Measurements from ENCODE around the gene PHLDB2. TPM values are rescaled to one million over a fixed set of nuclear protein-coding genes. Genes with fewer than 3 reads are reported as not detected.
A peak's percentile ranks its signal among the peaks of the same experiment; 100 is the strongest.

Gene PHLDB2
- total RNA-seq, 1 donor from 2014 or later, result 45.5 TPM

GRCh38 chr3:111882799-111883198 is 23.7 kb downstream of the PHLDB2 start:
- H3K36me3 ChIP-seq (ENCODE audit: control insufficient read depth, insufficient read depth, low read length), result peaks cover 10% of the 10 kb centered on the region
- DNase-seq (ENCODE audit: low read depth) (no peak), FAIRE-seq (no peak)
- H3K4me3 ChIP-seq (ENCODE audit: low read depth, low read length), result no peak overlapping the region
- no peak for TF ChIP-seq CTCF (IDR thresholded peaks at IDR 0.05; ENCODE audit: insufficient read depth, low read length, severe bottlenecking)
- H3K27me3 ChIP-seq (ENCODE audit: control insufficient read depth, insufficient read depth, low read length), result no peaks in the 10 kb centered on the region

GRCh38 chr3:111884411-111885018 is 25.4 kb downstream of the PHLDB2 start:
- no peaks in the 10 kb centered on the region for H3K27me3 ChIP-seq (ENCODE audit: control insufficient read depth, insufficient read depth, low read length)
- FAIRE-seq (peak; percentile 50), DNase-seq (ENCODE audit: low read depth) (no peak)
- no peak for TF ChIP-seq CTCF (IDR thresholded peaks at IDR 0.05; ENCODE audit: insufficient read depth, low read length, severe bottlenecking)
- H3K4me3 ChIP-seq (ENCODE audit: low read depth, low read length), result no peak overlapping the region
- H3K36me3 ChIP-seq (ENCODE audit: control insufficient read depth, insufficient read depth, low read length), result peaks cover 10% of the 10 kb centered on the region

GRCh38 chr3:111885578-111885977 is 26.5 kb downstream of the PHLDB2 start:
- H3K36me3 ChIP-seq (ENCODE audit: control insufficient read depth, insufficient read depth, low read length), result peaks cover 10% of the 10 kb centered on the region
- TF ChIP-seq CTCF (IDR thresholded peaks at IDR 0.05; ENCODE audit: insufficient read depth, low read length, severe bottlenecking), result no peak
- FAIRE-seq, result no peak
- H3K4me3 ChIP-seq (ENCODE audit: low read depth, low read length), result no peak overlapping the region
- H3K27me3 ChIP-seq (ENCODE audit: control insufficient read depth, insufficient read depth, low read length), result no peaks in the 10 kb centered on the region
- no peak for DNase-seq (ENCODE audit: low read depth)

DNA sequence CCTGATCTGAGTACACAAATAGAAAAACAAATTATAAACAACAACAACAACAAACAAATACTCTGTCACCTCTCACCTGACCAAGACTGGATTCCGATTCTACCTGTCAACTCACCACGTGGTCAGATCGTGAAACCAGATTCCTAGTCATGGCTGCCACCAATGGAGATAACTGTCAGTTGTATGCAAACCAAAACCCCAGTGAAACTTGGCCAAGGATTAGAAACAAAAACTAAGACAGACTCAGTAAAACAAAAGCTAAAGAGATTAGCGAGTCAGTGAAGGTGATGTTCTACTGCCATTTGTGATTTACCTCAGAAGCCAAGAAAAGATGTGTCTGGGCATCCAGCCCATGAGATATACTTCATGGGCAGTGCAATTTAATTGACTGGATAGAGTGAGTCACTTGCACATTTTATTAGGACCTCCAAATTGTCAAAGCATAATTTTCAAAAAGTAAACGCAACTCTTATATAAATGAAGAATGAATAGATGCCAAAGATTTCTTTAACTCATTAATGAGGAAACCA is 31.1 kb downstream of the PHLDB2 start:
- peaks cover 2% of the 10 kb centered on the region for H3K36me3 ChIP-seq (ENCODE audit: control insufficient read depth, insufficient read depth, low read length)

DNA sequence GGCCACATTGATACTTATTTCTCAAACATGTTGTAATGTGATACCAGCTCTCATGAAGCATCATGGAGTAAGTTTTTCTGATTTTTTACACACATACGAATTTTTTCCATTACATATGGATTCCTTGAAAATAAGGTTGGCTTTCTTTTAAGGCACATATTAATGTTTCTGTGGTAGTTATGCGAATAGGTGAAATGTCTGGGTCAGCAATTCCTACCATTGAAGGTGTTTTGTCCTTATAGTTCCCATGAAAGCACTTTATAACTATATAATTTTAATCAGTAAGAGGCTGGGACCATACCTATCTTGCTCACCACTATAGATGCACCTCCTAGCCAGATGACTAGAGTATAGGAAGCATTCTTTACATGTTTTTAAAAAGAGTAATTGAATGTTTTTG is 33.0 kb downstream of the PHLDB2 start:
- FAIRE-seq, result no peak
- Histone ChIP-seq H3K4me3 (ENCODE audit: low read depth, low read length) (no peak overlapping the region), H3K27me3 (ENCODE audit: control insufficient read depth, insufficient read depth, low read length) (no peaks in the 10 kb centered on the region), H3K36me3 (ENCODE audit: control insufficient read depth, insufficient read depth, low read length) (peaks cover 2% of the 10 kb centered on the region)
- DNase-seq (ENCODE audit: low read depth), result no peak
- TF ChIP-seq CTCF (IDR thresholded peaks at IDR 0.05; ENCODE audit: insufficient read depth, low read length, severe bottlenecking), result no peak

More for the DNA sequence above, 31.1 kb downstream of the PHLDB2 start:
- H3K27me3 ChIP-seq (ENCODE audit: control insufficient read depth, insufficient read depth, low read length), result no peaks in the 10 kb centered on the region
- no peak for TF ChIP-seq CTCF (IDR thresholded peaks at IDR 0.05; ENCODE audit: insufficient read depth, low read length, severe bottlenecking)
- no peak overlapping the region for H3K4me3 ChIP-seq (ENCODE audit: low read depth, low read length)
- no peak for FAIRE-seq
- DNase-seq (ENCODE audit: low read depth), result no peak

- DNase-seq (ENCODE audit: low read depth), result peak; percentile 27
- no peak for TF ChIP-seq CTCF (IDR thresholded peaks at IDR 0.05; ENCODE audit: insufficient read depth, low read length, severe bottlenecking)
- Histone ChIP-seq H3K27me3 (ENCODE audit: control insufficient read depth, insufficient read depth, low read length) (no peaks in the 10 kb centered on the region), H3K4me3 (ENCODE audit: low read depth, low read length) (no peak overlapping the region), H3K36me3 (ENCODE audit: control insufficient read depth, insufficient read depth, low read length) (peaks cover 2% of the 10 kb centered on the region)
- FAIRE-seq, result no peak
Observed at GRCh38 chr3:111895071-111895470, 36.0 kb downstream of the PHLDB2 start.
